HG03469 (cell line): ENCODE results near the gene BOLA1.
"Not testable (repeated sequence)": the region's sequence is repeated elsewhere in the genome, so short reads cannot be mapped to it uniquely, and the experiment has no call there.

Source experiments
- ATAC-seq: cut with Tn5 transposase; IDR thresholded peaks from one replicate; pipeline ENCODE4 v1.9.1; 2021; ENCODE audit warnings: mild to moderate bottlenecking, moderate library complexity, moderate number of reproducible peaks; ENCODE audit not compliant: unreplicated experiment

The BOLA1 gene

GRCh38 chr1:149927563-149928400 is 28.4 kb downstream of the BOLA1 start, which contains the start of gene SF3B4:
TSS of gene SF3B4 (minus strand) at chr1:149927803. CDS start at chr1:149927759, 44 bp downstream.
- ATAC-seq = peak; percentile 77

GRCh38 chr1:149928401-149928724 is 29.0 kb downstream of the BOLA1 start:
- no peak for ATAC-seq

GRCh38 chr1:149929856-149930255 is 30.5 kb downstream of the BOLA1 start:
- no peak for ATAC-seq

- no peak for ATAC-seq
Observed at GRCh38 chr1:149931212-149931790, 31.9 kb downstream of the BOLA1 start.

GRCh38 chr1:149932474-149932873 is 33.1 kb downstream of the BOLA1 start:
- ATAC-seq = no peak

- ATAC-seq = no peak
Observed at GRCh38 chr1:149933208-149933607, 33.8 kb downstream of the BOLA1 start.

GRCh38 chr1:149934356-149934755 is 35.0 kb downstream of the BOLA1 start:
- ATAC-seq = no peak

GRCh38 chr1:149936170-149936991 is 37.0 kb downstream of the BOLA1 start, which contains the start of gene MTMR11:
TSS of gene MTMR11 (minus strand) at chr1:149936879. CDS start at chr1:149936647, 232 bp downstream.
- no peak for ATAC-seq

GRCh38 chr1:149936992-149937705 is 37.8 kb downstream of the BOLA1 start:
- no peak for ATAC-seq

- ATAC-seq = no peak
Observed at GRCh38 chr1:149937759-149938158, 38.4 kb downstream of the BOLA1 start.

GRCh38 chr1:149938668-149939003 is 39.3 kb downstream of the BOLA1 start:
- not testable (repeated sequence) for ATAC-seq

GRCh38 chr1:149940427-149940826 is 41.1 kb downstream of the BOLA1 start:
- no peak for ATAC-seq

GRCh38 chr1:149942207-149942606 is 42.8 kb downstream of the BOLA1 start:
- ATAC-seq = no peak

- ATAC-seq = no peak
Observed at GRCh38 chr1:149942885-149943284, 43.5 kb downstream of the BOLA1 start.

GRCh38 chr1:149945206-149945605 is 45.8 kb downstream of the BOLA1 start:
- ATAC-seq = no peak

GRCh38 chr1:149949911-149950310 is 50.5 kb downstream of the BOLA1 start:
- no peak for ATAC-seq
